ENCODE results near the gene LRRC14B.

The LRRC14B gene

DNA sequence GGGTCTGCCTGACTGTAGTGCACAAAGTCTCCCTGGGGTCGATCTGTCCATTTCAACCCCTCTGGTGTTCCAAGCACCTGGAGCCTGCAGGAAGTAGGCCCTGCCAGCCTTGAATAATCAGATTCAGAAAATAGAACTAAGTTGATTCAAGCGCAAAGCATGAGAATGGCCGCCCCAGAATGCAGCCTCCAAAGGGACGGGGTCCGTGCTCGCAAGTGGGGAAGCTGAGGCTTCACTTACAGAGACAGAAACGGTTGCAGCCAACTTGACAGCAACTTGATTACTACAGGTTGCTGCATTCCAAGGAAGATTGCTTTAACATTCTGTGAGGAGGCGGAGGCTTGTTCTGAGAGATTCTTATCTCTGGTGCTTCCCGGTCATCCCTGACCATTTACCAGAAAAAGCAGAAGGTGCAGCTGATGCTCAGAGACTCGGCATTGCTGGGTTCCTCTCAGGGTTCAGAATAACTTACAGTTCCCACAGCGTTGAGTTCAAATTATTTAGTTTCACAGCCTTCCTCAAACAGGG is 14.9 kb upstream of the LRRC14B start:
- no peak for DNase-seq

DNA sequence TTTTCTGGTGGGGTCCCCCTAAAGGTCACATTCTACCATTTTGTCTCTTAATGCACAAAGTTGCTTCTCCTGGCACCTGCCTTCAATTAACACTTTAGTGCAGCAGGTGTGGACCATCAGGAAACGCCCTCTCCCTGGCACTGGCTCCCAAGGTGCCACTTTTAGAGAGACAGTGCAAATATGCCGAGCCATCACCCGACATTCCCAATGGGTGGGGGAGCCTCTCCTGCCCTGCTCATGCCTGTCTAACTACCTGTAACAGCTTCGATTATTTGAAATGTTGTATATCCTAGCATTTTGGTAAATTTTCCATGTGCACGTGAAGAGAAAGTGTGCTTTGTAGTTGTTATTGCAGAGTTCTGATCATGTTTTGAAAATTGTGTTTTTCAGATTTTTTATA is 13.2 kb upstream of the LRRC14B start:
- DNase-seq: no peak

DNA sequence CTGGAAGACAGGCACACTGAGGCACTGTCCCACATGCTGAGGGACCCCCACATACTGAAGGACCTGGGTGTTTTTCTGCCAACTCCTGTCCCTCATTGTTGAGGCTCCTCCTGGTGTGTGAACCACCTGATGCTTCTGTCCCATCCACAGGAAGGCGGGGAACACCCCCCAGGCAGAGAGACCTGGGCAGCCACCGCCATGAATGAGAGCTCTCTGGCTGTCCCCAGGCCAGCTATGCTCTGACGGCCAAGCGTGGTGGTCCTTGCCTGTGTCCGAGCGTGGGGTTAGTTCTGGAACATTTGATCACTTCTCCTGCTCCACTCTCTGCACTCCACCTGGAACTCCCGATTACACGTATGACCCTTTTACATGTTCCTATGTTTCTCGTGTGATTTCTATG is 11.9 kb upstream of the LRRC14B start:
- DNase-seq: no peak

DNA sequence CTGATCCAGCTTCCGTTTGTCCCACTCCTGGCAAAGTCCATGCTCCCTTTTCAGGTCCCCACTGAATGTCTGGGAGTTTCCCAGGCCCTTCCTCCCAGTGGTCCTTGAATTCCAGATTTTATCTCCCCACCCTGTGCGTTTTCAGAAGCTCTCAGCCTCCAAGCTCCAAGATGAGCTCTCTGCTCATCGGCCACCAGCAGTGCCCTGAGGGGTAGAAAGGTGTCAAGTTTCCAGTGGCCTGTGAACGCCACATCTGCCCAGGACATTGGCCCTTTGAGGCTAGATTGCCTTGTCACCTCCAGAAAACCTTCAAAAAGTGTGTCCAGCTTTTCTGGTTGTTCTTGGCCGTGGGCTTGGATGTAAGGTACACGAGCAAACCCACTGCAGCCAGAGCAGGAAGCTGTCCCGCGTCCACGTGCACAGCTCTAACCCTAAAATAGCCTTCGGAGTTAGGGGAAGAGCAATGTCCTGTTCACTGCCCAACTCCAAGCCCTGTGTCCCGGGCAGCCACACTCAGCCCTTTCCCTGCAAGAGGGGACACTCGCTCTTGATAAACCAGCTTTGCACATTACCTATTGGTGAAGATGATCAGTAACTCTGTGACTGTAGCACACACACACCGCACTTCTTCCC is 10.9 kb upstream of the LRRC14B start:
- no peak for DNase-seq

DNA sequence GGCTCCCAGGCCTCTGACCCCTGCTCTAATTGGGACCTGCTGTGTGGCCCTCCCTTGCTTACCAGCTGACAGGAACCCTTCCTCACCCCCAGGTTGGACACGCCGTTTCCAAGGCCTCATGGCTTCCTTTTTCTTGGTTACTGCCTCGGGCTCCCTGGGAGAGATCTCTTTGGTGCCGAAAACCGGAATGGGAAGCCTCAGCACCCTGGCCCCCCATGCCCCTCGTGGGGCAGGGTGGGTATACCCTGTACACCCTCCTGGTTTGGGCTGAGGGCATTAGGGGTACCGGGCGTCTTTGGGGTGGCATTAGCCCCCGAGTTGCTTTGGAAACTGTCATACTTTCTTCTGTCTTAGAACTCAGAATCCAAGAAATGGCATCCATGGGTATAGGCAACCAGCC is 10.1 kb upstream of the LRRC14B start:
- no peak for DNase-seq

DNA sequence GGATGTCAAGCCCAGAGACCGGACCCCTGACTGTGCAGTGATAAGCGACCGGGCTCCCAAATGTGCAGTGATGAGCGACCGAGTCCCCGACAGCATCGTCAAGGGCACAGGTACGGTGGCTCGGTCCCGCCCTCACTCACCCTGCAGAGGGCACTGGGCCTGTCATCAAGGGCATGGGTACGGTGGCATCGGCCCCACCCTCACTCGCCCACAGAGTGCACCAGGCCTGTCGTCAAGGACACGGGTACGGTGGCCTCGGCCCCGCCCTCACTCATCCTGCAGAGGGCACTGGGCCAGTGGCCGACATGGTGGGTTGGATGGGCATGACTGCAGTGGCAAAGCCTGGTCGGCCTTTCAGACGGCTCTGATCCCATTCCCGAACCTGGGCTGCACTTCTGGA is 9.7 kb upstream of the LRRC14B start:
- DNase-seq: no peak

- no peak for DNase-seq
Observed at GRCh38 chr5:182126-182525, 9.2 kb upstream of the LRRC14B start.

- no peak for DNase-seq
Observed at GRCh38 chr5:184471-184870, 6.8 kb upstream of the LRRC14B start.

GRCh38 chr5:185095-186070 is 5.9 kb upstream of the LRRC14B start:
- no peak for DNase-seq

DNA sequence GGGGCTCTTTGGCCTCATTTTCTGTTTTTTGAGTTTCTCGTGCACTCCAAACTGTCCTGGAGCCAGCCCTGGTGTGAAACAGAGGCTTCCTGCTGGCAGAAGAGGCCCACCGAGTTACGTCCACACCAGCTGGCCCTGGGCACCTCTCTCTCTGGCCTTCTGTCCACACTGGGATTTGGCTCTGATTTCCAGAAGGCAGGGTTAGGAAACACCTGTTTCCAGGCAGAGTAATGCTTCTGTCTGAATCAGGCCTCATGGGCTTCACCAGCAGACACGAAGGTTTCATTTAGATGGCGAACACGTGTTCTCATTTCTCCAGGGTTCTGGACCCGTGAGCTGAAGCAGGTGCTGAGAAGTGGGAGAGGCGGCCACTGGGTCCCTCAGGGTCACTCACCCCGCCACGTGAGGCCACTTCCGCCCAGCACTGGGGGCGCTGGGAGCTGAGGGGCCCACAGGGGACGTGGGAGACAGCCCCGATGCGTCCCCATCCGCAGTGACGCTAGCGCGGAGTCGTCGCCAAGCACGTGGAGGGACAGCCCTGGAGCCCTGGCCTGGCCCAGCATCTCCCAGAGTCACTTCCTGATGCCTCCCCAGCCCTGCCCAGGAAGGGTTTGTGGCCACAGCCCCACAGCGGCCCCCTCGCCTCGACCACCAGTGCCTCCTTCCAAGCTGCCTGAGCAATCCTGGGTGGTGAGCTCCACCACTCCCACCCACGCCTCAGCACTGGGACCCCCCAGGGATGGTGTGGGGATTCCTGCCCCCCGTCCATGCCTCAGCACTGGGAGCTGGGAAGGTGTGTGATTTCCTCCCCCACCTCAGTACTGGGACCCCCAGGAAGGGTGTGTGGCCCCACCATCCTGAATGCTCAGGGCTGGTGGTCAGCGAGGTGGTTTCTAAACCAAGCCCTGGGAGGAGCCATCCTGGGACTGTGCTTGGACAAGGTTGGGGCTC is 4.9 kb upstream of the LRRC14B start:
- no peak for DNase-seq

- no peak for DNase-seq
Observed at GRCh38 chr5:187042-187431, 4.3 kb upstream of the LRRC14B start.

DNA sequence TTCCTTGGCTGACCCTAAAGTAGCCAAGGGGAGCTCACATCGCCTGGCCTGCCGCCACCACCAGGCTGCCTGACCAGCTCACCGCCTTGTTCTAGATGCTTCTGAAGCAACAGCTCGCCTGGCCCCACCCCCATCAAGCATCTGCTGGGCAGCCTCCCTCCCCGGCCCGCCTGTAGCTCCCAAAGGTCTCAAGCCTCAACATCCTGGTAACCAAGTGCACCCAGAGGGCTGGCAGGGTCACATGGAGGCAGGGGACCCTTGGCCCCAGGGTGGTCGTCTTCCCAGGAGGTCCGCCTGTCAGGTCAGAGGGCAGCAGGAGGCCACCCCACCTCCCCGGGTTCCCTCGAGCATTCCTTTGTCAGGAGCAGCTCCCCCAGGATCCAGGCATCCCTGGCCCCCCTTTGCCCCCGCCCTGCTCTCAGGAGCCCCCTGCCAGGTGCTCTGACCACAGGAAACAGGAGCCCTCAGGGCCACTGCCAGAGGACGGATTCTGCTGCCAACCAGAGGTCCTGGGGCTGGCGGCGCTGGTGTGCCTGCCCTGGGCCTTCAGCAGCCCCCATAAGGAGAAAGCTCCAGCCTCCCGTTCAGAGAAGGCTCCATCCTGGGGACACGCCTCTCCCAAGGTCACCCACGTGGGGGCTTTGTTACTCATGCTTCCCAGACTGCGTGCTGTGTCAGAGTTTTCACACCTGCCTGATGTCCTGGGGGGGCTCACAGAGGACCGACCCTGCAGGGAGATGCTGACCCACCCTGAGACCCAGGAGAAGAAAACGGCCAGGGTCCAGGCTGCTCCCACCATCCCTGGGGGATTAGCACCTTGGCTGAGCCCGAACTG is 3.5 kb upstream of the LRRC14B start:
- DNase-seq: no peak

DNA sequence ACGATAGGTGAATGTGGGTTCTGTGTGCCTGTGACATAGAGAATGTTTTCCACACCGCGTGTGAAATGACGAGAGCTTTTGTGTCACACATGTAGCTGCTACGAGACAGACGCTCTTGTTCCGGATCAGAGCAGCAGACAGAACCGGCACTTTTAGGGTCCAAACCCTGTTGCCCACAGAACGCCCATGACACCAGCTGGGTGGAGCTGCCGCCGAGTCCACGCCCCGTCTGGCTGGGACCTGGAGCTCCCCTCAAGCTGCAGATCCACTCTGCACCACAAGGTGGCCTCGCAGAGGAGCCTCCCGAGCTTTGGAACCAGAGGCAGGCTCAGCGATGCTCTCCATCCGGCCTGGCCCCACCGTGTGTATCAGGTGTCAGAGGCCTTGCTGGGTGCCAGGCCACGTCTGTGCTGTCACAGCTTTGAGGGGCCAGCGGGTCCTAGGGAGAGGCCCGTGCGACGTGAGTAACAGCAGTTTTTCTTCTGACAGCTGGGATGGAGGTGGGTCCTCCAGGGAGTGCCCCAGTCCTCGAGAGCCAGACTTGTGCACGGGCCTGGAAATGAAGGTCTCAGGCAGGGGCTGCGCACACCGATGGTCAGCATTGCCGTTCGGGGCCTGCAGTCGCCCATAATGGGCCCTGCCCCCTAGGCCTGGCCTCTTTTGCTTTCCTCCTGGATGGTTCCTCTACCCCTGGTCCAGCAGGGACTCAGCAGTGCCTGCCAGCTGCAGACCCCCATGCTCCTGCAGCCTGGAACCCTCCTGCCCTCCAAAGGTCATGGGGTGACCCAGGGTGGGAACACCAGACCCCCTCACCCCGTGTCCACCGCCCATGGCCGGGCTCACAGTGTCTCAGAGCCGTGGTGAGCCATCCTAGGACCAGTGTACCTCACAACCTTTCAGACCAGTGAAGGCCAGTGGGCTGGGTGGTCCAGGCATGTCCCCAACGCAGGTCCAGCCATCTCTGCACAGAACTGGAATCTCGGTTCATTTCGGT is 2.5 kb upstream of the LRRC14B start:
- peak; percentile 84 for DNase-seq

GRCh38 chr5:189486-189885 is 1.8 kb upstream of the LRRC14B start:
- no peak for DNase-seq

GRCh38 chr5:189976-190365 is 1.3 kb upstream of the LRRC14B start:
- no peak for DNase-seq

DNA sequence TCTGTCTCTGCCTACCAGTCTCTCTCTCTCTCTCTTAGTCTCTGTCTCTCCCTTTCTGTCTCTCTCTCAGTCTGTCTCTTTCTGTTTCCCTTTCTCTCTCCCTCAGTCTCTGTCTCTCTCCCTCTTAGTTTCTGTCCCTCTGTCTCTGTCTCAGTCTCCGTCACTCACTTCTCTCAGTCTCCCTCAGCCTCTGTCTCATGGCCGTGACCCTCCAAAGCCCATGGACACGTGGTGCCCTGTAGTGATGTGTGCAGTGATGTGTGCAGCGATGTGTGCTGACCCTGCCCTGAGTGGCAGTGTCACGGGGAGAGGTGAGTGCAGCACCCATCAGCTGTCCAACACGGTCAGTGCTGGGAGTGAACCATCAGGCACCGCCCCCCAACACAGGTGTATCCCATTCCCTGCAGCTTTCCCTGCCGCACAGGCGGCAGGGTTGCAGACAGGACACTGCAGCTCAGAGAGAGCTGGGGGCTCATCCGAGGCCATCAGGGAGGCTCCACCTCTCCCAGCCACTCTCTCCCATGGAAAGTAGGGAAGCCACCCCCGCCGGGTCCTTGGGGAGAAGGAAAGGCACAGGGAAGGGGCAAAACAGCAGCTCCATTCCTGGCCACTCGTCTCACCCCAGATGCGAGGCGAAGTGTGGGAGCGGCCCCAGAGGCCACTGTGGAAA is 794 bp upstream of the LRRC14B start:
- no peak for DNase-seq

DNA sequence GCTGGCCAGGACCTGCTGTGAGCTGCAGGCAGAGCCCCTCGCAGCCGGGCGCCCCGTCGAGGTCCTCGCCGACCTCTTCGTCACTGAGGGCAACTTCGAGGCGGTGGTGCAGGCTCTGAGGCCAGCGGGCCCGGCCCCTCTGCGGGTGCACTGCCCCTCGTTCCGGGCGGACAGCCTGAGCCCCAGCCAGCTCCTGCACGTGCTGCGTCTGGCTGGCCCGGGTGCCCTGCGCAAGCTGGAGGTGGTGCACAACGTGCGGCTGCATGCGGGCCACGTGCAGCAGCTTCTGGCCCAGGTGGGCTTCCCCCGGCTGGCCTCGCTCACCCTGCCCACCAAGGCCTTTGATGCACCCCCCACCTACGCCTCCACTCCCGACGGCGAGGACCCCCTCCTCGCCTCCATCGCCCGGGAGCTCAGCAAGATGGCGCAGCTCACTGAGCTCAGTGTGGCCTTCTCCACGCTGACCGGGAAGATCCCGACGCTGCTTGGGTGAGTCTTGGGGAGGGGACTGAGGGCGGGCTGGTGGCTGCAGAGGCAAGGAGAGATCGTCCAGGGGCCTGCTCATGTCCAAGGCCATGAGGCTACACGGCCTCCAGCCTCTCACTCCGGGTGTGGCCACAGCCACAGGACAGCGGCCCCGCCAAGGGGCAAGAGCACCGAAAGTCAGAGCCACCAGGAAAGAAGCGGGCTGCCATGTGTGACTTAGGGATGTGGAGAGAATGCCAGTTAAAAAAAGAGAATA is 825 bp downstream of the LRRC14B start:
- no peak for DNase-seq

DNA sequence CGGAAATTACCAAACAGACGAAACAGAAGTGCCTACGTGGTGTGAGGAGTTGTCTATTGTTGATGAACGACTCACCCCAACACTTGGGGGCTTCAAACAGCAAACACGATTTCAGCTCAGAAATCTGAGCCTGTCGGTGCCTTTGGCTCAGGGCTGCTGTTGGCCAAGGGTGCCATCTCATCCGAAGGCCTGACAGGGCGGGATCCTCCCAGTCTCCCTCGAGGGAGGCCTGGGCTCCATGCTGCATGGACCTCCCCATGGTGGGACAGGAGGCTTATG is 1.3 kb downstream of the LRRC14B start:
- no peak for DNase-seq

DNA sequence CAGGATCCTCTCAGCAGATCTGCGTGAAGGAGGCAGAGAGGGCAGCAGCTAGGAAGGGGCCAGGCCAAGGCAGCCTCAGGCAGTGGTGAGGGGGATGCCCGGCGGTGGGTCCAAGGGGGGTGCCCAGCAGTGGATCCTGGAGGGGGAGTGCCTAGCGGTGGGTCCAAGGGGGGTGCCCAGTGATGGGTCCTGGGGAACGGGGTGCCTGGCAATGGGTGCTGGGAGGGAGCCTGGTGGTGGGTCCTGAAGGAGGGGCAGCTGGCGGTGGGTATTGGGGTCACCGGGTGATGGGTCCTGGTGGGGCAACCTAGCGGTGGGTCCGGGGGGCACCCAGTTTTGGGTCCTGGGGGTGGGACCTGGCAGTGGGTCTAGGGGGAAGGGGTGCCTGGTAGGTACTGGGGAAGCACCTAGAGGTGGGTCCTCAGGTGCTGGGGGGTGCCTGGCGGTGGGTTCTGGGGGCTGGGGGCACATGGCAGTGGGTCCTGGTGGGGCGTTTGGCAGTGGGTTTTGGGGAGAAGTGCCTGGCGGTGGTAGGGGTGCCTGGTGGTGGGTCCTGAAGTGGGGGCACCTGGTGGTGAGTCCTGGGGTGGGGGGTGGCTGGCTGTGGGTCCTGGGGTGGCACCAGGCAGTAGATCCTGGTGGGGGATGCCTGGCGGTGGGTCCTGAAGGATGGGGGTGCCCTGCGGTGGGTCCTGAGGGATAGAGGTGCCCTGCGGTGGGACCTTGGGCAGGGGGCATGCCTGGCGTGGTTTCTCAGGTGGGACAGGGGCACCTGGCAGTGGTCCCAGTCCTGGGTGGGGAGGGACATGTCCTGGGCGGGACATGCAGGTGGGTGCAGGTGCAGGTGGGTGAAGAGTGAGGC is 1.9 kb downstream of the LRRC14B start:
- DNase-seq: no peak
